SK-N-SH (cell line): ENCODE data around the gene PURA.

Experiments
- MXI1 ChIP-seq: IDR thresholded peaks from 2 replicates; pipeline ENCODE4 v1.6.1; 2012; ENCODE audit warnings: mild to moderate bottlenecking, low read depth, low read length, improper control_type of control experiment
- POLR2AphosphoS5 ChIP-seq: IDR thresholded peaks from 2 replicates; pipeline ENCODE4 v1.6.1; 2012; ENCODE audit warnings: low read depth, low read length
- RAD21 ChIP-seq: IDR thresholded peaks from 2 replicates; pipeline ENCODE4 v1.6.1; 2012; ENCODE audit warnings: mild to moderate bottlenecking, low read length
- RCOR1 ChIP-seq: fragments of 150-350 bp; IDR thresholded peaks from 2 replicates; pipeline ENCODE4 v1.6.1; 2017; ENCODE audit warnings: antibody characterized with exemption, low read length
- RFX5 ChIP-seq: IDR thresholded peaks from 2 replicates; pipeline ENCODE4 v1.6.1; 2012; ENCODE audit warnings: mild to moderate bottlenecking, improper control_type of control experiment, low read length
- TF ChIP-seq, protein P1 (sequence below): IDR thresholded peaks from 2 replicates; pipeline ENCODE4; 2012
- TF ChIP-seq, protein P2 (sequence below): fragments of 200-600 bp; sonication (generic); IDR thresholded peaks from 2 replicates; pipeline ENCODE4 v1.6.1; 2017; ENCODE audit warnings: antibody characterized with exemption, mild to moderate bottlenecking, moderate library complexity

DNA sequence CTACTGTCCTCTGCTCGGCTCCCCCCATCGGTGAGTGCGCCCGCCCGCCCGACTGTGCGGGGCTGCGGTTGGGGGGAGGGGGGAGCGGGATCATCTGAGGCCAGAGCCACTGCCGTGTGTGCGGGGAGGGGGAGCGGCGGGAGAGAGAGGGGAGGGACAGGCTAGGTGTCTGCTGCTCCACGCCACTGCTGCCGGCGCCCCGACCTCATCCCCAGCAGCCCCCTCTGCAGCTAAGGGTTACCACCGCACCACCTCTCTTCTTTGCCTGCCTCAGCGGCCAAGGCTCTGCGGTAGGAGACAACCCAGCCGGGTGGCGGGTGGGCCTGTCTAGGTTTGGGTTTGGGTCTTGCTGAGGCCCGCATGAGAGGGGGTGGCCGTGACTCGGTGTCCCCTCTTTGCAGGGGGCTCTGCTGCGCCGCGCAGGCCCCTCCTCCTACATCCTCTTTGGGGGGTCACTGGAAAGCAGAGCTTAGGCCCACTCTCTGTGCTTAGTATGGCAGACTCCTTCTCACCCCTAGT is 670 bp upstream of the PURA start:
- TF ChIP-seq MXI1 = no peak
- TF ChIP-seq, protein P1, sequence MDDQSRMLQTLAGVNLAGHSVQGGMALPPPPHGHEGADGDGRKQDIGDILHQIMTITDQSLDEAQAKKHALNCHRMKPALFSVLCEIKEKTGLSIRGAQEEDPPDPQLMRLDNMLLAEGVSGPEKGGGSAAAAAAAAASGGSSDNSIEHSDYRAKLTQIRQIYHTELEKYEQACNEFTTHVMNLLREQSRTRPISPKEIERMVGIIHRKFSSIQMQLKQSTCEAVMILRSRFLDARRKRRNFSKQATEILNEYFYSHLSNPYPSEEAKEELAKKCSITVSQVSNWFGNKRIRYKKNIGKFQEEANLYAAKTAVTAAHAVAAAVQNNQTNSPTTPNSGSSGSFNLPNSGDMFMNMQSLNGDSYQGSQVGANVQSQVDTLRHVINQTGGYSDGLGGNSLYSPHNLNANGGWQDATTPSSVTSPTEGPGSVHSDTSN = no peak
- no peak for TF ChIP-seq RCOR1
- TF ChIP-seq RAD21 = no peak
- TF ChIP-seq, protein P2, sequence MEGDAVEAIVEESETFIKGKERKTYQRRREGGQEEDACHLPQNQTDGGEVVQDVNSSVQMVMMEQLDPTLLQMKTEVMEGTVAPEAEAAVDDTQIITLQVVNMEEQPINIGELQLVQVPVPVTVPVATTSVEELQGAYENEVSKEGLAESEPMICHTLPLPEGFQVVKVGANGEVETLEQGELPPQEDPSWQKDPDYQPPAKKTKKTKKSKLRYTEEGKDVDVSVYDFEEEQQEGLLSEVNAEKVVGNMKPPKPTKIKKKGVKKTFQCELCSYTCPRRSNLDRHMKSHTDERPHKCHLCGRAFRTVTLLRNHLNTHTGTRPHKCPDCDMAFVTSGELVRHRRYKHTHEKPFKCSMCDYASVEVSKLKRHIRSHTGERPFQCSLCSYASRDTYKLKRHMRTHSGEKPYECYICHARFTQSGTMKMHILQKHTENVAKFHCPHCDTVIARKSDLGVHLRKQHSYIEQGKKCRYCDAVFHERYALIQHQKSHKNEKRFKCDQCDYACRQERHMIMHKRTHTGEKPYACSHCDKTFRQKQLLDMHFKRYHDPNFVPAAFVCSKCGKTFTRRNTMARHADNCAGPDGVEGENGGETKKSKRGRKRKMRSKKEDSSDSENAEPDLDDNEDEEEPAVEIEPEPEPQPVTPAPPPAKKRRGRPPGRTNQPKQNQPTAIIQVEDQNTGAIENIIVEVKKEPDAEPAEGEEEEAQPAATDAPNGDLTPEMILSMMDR = no peak
- TF ChIP-seq RFX5 = no peak
- TF ChIP-seq POLR2AphosphoS5 = no peak
